Fibroblast of mammary gland (primary cell): ENCODE data around the gene GRK4.
"Not testable (repeated sequence)": the region's sequence is repeated elsewhere in the genome, so short reads cannot be mapped to it uniquely, and the experiment has no call there.

Experiments
- DNase-seq: peaks from one replicate; pipeline ENCODE4 v3.0.0-alpha.2; 2010; ENCODE audit warnings: low read depth
- H3K4me3 ChIP-seq: 2 replicates; pipeline ENCODE4 v1.5.1; 2011; ENCODE audit warnings: low read depth, mild to moderate bottlenecking, low read length, moderate library complexity; ENCODE audit not compliant: control insufficient read depth
- TF ChIP-seq, protein P1 (sequence below): conservative IDR thresholded peaks from 2 replicates; pipeline ENCODE4 v1.5.1; 2011; ENCODE audit warnings: low read depth, low read length, inconsistent platforms; ENCODE audit not compliant: control insufficient read depth, insufficient read depth

The GRK4 gene

DNA sequence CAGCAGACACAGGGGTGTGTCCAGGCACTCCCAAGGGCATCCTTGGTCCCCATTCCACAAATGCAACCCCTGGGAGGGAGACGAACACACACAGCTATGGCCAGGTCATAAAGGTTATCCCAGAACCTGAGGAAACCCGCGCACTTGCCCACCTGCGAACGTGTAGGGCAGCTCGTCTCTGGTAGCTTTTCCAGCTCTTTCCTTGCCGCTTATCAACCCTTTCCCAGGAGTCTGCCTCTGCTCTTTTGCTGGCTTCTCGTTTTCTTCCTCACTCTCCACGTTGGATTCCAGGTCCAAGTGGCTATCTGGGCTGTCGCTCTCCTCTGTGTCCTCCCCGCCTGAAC is 13.6 kb upstream of the GRK4 start:
- no peak overlapping the region for H3K4me3 ChIP-seq
- TF ChIP-seq, protein P1, sequence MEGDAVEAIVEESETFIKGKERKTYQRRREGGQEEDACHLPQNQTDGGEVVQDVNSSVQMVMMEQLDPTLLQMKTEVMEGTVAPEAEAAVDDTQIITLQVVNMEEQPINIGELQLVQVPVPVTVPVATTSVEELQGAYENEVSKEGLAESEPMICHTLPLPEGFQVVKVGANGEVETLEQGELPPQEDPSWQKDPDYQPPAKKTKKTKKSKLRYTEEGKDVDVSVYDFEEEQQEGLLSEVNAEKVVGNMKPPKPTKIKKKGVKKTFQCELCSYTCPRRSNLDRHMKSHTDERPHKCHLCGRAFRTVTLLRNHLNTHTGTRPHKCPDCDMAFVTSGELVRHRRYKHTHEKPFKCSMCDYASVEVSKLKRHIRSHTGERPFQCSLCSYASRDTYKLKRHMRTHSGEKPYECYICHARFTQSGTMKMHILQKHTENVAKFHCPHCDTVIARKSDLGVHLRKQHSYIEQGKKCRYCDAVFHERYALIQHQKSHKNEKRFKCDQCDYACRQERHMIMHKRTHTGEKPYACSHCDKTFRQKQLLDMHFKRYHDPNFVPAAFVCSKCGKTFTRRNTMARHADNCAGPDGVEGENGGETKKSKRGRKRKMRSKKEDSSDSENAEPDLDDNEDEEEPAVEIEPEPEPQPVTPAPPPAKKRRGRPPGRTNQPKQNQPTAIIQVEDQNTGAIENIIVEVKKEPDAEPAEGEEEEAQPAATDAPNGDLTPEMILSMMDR, result no peak
- DNase-seq, result no peak

DNA sequence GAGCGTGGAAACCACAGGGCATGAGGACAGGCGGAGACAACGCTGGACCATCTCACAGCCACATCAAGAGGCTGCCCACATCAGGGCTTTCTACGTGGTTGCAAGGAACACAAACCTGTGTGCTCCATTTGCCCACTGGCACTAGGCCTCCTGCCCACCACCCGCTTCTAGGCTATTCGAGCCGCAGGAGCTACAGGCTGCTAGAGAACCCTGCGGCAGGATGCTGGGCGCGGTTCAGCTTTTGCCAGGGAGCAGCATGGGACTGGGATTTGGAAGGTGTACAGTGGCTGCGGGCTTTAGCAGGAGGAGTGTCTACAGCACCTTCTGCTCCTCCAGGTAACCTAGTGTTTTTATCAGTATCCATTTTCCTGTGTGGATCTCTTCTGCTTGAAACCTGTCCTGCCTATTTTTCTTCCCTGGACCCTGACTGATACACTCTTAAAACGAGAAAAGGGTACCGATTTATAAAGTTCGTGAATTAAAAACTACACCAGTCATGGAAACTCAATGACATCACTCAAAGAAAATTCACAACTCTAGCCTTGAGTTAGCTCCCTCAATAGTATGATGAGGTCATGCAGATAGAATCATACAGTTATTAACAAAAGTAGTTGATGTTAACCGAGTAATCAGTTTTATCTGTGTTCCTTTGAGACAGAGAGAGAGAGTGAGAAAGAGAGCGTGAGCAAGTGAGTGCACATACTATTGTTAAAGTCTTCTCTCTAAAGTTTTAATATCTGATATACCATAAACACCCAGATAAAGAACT is 13.0 kb upstream of the GRK4 start:
- peak; percentile 58 for DNase-seq
- TF ChIP-seq, protein P1, result no peak
- no peak overlapping the region for H3K4me3 ChIP-seq

DNA sequence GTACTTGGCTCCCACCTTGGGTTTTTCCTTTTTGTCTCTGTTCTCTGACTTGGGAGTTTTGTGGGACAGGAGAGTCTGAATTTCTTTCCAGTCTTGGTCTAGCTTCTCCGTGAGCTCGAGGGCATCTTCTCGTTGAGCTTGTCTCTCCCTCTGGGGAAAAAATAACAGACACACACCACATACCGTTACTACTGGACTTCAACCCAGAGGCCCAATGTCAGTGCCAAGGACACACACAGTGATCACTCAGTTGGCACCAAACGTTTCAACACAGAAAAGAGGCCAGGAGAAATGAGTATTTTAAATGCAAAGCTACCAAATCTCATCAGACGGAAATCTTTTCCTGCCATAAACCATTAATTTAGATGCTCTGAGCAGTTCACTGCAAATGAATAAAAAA is 9.9 kb upstream of the GRK4 start:
- DNase-seq, result no peak
- TF ChIP-seq, protein P1, result no peak
- no peak overlapping the region for H3K4me3 ChIP-seq

DNA sequence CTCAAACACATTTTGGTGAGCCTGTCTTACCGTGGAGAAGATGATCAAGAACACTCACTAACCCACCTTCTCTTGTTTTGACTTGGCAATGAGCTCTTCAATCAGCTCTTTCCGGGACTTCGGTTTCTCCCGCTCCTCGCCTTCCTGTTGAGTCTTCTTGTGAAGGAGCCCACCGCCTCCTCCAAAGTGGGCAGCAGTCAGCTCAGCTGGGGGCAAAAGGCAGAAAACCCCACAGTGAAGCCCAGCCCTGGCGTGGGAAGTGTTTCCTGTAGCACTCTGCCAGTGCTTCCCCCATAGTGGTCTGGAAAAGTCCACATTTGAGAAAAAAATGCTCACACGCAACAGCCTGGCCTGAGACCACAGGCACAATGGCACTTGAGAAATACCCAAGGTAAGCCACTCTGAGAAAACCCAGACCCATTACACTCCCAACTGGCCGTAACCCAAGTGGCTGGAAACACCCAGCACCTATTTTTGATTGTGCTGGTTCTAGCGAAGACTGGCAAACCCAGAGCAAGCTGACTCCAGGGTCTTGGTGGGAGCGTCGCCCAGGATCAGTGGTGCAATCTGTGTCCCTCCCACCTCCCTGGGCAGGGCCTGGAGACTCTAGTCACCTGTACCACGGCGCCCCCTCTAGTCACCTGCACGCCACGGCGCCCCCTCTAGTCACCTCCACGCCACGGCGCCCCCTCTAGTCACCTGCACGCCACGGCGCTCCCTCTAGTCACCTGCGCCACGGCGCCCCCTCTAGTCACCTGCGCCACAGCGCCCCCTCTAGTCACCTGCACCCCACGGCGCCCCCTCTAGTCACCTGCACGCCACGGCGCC is 8.8 kb upstream of the GRK4 start:
- no peak overlapping the region for H3K4me3 ChIP-seq
- no peak for DNase-seq
- TF ChIP-seq, protein P1, result no peak

DNA sequence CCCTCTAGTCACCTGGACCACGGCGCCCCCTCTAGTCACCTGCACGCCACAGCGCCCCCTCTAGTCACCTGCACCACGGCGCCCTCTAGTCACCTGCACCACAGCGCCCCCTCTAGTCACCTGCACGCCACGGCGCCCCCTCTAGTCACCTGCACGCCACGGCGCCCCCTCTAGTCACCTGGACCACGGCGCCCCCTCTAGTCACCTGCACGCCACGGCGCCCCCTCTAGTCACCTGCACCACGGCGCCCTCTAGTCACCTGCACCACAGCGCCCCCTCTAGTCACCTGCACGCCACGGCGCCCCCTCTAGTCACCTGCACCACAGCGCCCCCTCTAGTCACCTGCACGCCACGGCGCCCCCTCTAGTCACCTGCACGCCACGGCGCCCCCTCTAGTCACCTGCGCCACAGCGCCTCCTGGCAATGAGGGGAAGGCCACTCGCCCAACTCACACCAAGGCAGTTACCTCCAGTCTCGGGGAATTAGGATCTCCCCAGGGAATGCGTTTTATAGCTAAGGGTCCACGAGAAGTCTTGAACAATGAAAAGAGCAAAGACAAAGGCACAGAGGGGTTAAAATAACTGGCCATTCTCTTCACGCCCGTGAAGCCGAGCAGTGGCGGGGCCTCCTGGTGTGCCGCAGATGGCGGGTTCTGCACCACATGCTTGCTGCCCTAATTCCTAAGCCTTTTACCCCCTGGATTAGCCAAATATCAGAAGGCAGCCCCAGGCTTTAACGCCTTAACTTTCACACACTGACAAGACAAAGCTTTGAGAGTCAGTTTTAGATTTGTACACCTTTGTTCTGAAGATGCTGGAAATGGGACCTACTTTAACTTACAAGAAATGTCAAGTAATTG is 8.0 kb upstream of the GRK4 start:
- not testable (repeated sequence) for H3K4me3 ChIP-seq, DNase-seq

DNA sequence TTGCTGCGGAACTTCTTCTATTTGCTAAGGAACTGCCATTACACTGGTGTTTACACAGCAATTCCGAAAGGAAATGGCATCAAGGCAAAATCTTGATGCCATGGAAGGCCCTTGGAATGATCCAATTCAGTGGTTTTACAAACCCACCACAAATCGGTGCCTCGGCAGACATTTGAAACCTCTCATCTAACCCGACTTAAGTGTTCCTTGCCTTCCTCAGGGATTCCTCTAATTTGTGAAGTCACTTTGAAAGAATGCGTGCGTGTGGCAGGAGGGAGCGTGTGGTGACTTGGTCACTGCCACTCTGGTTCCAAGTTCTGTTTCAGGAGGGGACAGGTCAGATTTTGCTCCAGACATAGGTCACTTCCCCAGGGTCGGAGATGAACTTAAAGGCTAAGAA is 4.9 kb upstream of the GRK4 start:
- DNase-seq, result peak; percentile 39
- no peak overlapping the region for H3K4me3 ChIP-seq
- TF ChIP-seq, protein P1, result no peak

DNA sequence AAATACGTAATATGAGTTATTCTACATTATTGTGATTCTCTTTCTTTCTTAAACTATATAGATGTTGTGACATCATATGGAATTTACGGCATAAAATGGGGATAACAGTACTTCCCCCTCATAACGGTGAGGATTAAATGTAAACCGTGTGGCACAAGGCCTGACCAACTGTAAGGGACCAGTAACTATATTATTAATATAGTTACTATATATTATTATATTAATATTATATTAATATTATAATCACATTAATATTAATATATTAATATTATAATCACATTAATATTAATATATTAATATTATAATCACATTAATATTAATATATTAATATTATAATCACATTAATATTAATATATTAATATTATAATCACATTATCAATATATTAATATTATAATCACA is 2.9 kb upstream of the GRK4 start:
- H3K4me3 ChIP-seq, DNase-seq: not testable (repeated sequence)
